ENCODE measurements around the gene INO80D.

Gene INO80D

GRCh38 chr2:205954707-205955106 lies 131.3 kb downstream of the INO80D start:
- TF ChIP-seq ZFX (IDR thresholded peaks at IDR 0.05; ENCODE audit: borderline replicate concordance) = no peak
- TF ChIP-seq CTCF (IDR thresholded peaks at IDR 0.05) = no peak
- no peak overlapping the region for H3K27ac ChIP-seq

GRCh38 chr2:205952282-205952681 lies 133.7 kb downstream of the INO80D start:
- no peak overlapping the region for H3K27ac ChIP-seq
- no peak for TF ChIP-seq ZFX (IDR thresholded peaks at IDR 0.05; ENCODE audit: borderline replicate concordance)
- TF ChIP-seq CTCF (IDR thresholded peaks at IDR 0.05) = no peak

GRCh38 chr2:205948883-205949282 lies 137.1 kb downstream of the INO80D start:
- H3K27ac ChIP-seq = no peak overlapping the region
- TF ChIP-seq CTCF (IDR thresholded peaks at IDR 0.05) (no peak), ZFX (IDR thresholded peaks at IDR 0.05; ENCODE audit: borderline replicate concordance) (no peak)

GRCh38 chr2:205948496-205948837 lies 137.5 kb downstream of the INO80D start:
- TF ChIP-seq ZFX (IDR thresholded peaks at IDR 0.05; ENCODE audit: borderline replicate concordance) = no peak
- TF ChIP-seq CTCF (IDR thresholded peaks at IDR 0.05) = no peak
- no peak overlapping the region for H3K27ac ChIP-seq

- no peak overlapping the region for H3K27ac ChIP-seq
- TF ChIP-seq CTCF (IDR thresholded peaks at IDR 0.05) = peak; percentile 94
- no peak for TF ChIP-seq ZFX (IDR thresholded peaks at IDR 0.05; ENCODE audit: borderline replicate concordance)
Observed at GRCh38 chr2:205947621-205948495, 138.1 kb downstream of the INO80D start.

- TF ChIP-seq ZFX (IDR thresholded peaks at IDR 0.05; ENCODE audit: borderline replicate concordance) (no peak), CTCF (IDR thresholded peaks at IDR 0.05) (no peak)
- H3K27ac ChIP-seq = no peak overlapping the region
Observed at GRCh38 chr2:205946226-205946625, 139.7 kb downstream of the INO80D start.
